ENCODE results near the gene CD4.

Gene CD4

DNA sequence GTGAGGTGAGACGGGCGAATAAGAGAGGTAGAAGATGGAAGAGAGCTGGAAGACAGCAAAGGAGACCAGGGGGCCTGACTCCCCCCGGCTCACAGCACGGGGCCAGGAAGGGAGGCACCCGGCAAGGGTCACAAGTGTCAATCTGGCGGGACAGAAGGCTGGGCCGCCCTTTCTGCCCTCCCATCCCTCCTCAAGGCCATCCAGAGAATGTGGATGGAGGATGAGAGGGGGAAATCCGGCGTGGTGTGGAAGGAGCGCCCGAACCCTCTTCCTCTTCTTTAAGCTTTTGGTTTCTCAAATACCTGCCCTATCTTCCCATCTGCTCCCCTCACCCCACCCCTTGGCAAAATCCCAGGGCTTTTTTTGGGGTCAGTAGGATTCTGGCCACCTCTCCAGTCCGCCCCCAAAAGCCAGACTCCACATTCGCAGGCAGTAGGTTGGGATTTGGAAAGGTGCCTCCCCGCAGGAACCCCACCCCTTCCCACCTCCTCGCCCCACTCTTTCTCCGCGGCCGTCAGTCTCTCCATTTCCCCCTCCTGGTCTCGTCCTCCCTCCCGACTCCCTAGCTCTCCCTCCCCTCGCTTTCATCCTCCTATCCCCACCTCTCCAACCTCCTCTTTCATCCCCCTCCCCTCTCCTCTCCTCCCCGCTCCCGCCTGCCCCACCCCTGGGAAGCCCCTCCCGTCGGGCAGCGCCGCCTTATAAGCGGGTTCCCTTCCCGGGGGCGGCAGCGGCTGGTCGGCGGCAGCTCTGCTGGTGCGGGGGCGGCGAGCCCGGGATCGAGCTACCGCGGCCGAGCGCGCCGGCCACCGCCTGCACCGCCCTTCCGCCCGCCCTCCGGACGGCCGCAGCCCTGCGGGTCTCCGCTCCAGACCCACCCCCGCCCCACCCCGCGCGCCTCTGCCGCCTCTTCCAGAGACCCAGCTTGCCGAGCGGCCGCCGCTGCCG is 23.4 kb upstream of the CD4 start, which contains the start of gene PTMS:
Gene PTMS (plus strand): TSS at position 730 of the 948 bp plus-strand sequence. CDS start 343 bp downstream, outside the sequence.
- peak; percentile 77 for DNase-seq (ENCODE audit: low read depth)

DNA sequence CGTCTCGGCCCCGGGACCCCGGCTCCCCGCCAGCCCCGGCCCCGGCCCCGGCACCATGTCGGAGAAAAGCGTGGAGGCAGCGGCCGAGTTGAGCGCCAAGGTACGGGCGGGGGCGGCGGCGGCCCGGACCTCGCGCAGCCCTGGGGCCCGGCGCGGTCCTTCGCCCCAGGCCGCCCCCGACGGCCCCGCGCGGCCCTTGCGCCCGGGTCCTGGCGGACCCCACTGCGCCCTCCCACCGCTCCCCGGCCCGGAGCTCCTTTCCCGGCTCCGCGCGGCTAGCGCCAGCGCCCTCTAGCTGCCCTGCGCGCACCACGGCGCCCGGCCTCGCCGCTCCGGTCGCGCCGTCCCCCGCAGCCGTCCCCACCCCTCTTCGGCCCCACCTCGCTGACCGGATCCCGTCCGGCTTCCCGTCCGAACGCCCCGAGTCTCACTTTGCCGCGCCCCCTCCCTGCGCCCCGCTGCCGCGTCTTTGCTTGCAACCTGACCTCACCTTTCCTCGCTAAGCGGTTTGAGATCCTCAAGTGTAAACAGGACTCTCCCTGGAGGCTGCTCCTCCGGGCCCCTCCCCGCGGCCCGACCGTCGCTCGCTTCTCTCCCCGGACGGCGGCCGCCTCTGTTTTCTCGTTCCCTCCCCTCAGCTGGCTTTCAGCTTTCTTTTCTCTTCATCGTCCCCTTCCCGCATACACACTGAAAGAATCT is 22.5 kb upstream of the CD4 start:
- peak; percentile 54 for DNase-seq (ENCODE audit: low read depth)

- DNase-seq (ENCODE audit: low read depth) = no peak
Observed at GRCh38 chr12:6767353-6768319, 21.7 kb upstream of the CD4 start.

GRCh38 chr12:6768437-6768914 is 20.9 kb upstream of the CD4 start:
- no peak for DNase-seq (ENCODE audit: low read depth)

- DNase-seq (ENCODE audit: low read depth) = no peak
Observed at GRCh38 chr12:6768990-6769389, 20.3 kb upstream of the CD4 start.

DNA sequence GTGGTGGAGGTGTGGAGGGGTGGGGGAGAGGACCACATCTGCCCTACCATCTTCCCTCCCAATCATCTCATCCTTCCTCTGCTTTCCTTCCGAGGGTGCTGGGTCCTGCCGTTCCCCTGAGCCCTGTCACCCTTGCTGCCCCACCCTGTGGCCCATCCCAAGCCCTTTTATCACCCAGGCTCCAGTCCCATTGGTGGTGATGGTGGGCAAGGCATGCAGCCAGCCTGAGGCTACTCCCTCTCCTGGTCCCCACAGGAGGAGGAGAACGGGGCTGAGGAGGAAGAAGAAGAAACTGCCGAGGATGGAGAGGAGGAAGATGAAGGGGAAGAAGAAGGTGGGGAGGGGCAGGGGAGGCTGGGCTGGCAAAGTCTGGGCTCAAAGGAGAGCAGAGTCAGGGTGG is 19.7 kb upstream of the CD4 start:
- no peak for DNase-seq (ENCODE audit: low read depth)

- DNase-seq (ENCODE audit: low read depth) = no peak
Observed at GRCh38 chr12:6770094-6770493, 19.2 kb upstream of the CD4 start.

GRCh38 chr12:6770600-6770999 is 18.7 kb upstream of the CD4 start:
- no peak for DNase-seq (ENCODE audit: low read depth)

- no peak for DNase-seq (ENCODE audit: low read depth)
Observed at GRCh38 chr12:6771091-6771495, 18.2 kb upstream of the CD4 start.

DNA sequence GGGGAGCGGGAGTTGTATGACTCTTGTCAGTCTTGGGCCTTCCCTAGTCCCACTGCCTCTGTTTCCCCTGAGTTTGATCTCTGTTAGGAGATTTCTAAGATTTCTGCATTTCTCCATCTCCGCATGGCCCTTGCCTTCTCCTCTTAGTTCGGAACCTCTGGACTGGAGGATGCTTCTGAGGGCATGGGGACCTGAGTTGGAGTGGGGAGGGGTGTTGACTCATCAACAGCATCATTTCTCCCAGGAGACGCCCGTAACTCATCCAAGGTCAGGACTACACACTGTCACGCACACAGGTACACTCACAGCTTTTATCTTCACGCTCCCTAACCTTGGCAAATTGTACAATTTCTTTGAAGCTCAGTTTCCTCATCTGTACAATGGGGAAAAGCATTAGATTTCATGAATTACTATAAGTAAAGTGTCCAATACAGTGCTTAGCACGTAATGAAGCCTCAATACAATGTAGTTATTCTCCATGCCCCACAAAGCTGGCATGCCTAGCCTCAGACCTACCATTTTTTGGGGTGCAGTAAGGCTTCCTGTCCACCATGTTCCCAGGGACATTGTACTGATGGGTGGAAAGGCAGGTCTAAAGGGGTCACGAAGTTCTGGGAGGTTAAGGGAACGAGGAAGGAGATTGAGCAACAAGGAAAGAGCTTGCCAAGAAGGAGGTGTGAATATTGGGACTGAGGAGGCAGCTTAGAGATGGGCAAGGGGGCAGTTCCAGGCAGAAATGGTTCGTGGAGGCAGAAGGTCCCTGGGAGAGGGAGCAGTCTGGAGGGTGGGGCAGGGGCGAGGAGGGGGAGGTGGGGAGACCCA is 17.6 kb upstream of the CD4 start:
- no peak for DNase-seq (ENCODE audit: low read depth)

DNA sequence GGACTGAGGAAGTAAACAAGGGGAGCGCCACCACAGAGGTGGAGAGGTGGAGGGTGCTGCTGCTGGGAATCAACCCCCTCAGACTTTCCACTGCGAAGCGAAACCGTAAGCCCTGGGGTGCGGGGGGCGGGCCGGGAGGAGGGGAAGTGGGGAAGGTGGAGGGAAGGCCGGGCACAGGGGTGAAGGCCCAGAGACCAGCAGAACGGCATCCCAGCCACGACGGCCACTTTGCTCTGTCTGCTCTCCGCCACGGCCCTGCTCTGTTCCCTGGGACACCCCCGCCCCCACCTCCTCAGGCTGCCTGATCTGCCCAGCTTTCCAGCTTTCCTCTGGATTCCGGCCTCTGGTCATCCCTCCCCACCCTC is 17.0 kb upstream of the CD4 start, which contains the start of gene LAG3:
Gene LAG3 (plus strand): TSS at position 190 of the 365 bp plus-strand sequence. CDS start 333 bp downstream, outside the sequence.
- DNase-seq (ENCODE audit: low read depth) = no peak

- DNase-seq (ENCODE audit: low read depth) = no peak
Observed at GRCh38 chr12:6772726-6773589, 16.4 kb upstream of the CD4 start.

GRCh38 chr12:6773590-6774351 is 15.6 kb upstream of the CD4 start:
- DNase-seq (ENCODE audit: low read depth) = no peak

DNA sequence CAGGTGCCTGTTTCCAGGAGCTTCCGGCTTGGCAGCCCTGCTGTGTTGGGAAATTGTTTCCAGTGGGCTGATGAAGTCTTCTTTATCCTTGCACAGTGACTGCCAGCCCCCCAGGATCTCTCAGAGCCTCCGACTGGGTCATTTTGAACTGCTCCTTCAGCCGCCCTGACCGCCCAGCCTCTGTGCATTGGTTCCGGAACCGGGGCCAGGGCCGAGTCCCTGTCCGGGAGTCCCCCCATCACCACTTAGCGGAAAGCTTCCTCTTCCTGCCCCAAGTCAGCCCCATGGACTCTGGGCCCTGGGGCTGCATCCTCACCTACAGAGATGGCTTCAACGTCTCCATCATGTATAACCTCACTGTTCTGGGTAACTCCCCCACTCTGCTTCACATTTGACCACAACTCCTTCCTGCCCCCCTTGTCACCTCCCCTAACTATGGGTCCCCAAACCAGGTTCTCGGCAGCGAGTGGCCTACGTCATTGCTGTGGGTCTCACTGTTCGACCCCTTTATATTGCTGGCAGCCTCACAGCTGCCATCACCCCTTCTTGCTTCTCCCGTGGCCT is 14.7 kb upstream of the CD4 start:
- no peak for DNase-seq (ENCODE audit: low read depth)

- no peak for DNase-seq (ENCODE audit: low read depth)
Observed at GRCh38 chr12:6775185-6776174, 13.8 kb upstream of the CD4 start.

DNA sequence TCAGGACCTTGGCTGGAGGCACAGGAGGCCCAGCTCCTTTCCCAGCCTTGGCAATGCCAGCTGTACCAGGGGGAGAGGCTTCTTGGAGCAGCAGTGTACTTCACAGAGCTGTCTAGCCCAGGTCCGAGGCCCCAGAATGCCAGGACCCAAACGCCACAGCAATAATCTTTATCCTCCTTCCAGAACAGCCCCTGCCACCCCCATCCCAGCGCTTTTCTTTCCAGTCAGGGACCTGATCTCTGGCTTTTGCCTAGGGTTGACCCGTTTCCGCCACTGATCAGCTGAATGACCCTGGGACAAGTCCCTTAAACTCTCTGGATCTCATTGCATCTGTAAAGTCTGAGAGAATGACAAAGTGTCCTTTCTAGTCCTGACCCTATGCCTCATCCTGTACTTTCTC is 11.9 kb upstream of the CD4 start:
- no peak for DNase-seq (ENCODE audit: low read depth)

DNA sequence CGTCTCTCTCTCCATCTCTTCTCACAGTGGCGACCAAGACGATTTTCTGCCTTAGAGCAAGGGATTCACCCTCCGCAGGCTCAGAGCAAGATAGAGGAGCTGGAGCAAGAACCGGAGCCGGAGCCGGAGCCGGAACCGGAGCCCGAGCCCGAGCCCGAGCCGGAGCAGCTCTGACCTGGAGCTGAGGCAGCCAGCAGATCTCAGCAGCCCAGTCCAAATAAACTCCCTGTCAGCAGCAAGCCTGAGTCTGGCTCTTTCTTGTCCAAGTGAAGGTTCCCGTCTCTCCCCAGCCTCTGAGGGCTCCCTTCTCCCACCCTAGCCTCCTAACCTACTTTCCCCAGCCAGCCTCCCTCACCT is 11.1 kb upstream of the CD4 start:
- no peak for DNase-seq (ENCODE audit: low read depth)
